Measurements from ENCODE around the gene IFI27.

GRCh38 chr14:94164685-94165431 lies 54.3 kb downstream of the IFI27 start:
- TF ChIP-seq, protein P1, sequence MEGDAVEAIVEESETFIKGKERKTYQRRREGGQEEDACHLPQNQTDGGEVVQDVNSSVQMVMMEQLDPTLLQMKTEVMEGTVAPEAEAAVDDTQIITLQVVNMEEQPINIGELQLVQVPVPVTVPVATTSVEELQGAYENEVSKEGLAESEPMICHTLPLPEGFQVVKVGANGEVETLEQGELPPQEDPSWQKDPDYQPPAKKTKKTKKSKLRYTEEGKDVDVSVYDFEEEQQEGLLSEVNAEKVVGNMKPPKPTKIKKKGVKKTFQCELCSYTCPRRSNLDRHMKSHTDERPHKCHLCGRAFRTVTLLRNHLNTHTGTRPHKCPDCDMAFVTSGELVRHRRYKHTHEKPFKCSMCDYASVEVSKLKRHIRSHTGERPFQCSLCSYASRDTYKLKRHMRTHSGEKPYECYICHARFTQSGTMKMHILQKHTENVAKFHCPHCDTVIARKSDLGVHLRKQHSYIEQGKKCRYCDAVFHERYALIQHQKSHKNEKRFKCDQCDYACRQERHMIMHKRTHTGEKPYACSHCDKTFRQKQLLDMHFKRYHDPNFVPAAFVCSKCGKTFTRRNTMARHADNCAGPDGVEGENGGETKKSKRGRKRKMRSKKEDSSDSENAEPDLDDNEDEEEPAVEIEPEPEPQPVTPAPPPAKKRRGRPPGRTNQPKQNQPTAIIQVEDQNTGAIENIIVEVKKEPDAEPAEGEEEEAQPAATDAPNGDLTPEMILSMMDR (IDR thresholded peaks at IDR 0.05; ENCODE audit: poor library complexity), result no peak
- no peak for TF ChIP-seq EZH2phosphoT487 (IDR thresholded peaks at IDR 0.05; ENCODE audit: low read depth, severe bottlenecking, unreplicated experiment)
- no peak for TF ChIP-seq EZH2 (IDR thresholded peaks at IDR 0.05; ENCODE audit: borderline replicate concordance)

Data from hepatocyte (in vitro differentiated cells).